Skeletal muscle tissue (tissue), 2 donors: Measurements from ENCODE around the gene GOLGA6L26. TPM values are rescaled to one million over a fixed set of nuclear protein-coding genes. Genes with fewer than 3 reads are reported as not detected.

Experiments used
- small RNA-seq: library from RNA; depleted of rRNA; stranded (forward); fragments of <200 nt; gene quantifications from one replicate; pipeline ENCODE3, GENCODE V24; 2014
- total RNA-seq: library from RNA; depleted of rRNA; stranded (reverse); fragments of >200 nt; gene quantifications from one replicate; pipeline ENCODE4 v1.2.3, GENCODE V29; 2014

The GOLGA6L26 gene
- total RNA-seq, 1 donor from 2014 or later = not detected

Small RNA genes within 50 kb of the gene (small RNA-seq; reads per million reads assigned to genes)
- gene RN7SL536P = not detected

Other genes with a start within 250 kb of the GOLGA6L26 start
- gene GOLGA6L1, start 197.4 kb downstream of the GOLGA6L26 start, total RNA-seq = not detected
- not detected for gene GOLGA8S, start 20.6 kb upstream of the GOLGA6L26 start, total RNA-seq
- gene GOLGA6L2, start 113.0 kb upstream of the GOLGA6L26 start, total RNA-seq = not detected
- gene MKRN3, start 231.5 kb upstream of the GOLGA6L26 start, total RNA-seq = 1.6 TPM